ENCODE measurements around the gene PABPN1.
"Not testable (repeated sequence)": the region's sequence is repeated elsewhere in the genome, so short reads cannot be mapped to it uniquely, and the experiment has no call there.

Gene PABPN1

DNA sequence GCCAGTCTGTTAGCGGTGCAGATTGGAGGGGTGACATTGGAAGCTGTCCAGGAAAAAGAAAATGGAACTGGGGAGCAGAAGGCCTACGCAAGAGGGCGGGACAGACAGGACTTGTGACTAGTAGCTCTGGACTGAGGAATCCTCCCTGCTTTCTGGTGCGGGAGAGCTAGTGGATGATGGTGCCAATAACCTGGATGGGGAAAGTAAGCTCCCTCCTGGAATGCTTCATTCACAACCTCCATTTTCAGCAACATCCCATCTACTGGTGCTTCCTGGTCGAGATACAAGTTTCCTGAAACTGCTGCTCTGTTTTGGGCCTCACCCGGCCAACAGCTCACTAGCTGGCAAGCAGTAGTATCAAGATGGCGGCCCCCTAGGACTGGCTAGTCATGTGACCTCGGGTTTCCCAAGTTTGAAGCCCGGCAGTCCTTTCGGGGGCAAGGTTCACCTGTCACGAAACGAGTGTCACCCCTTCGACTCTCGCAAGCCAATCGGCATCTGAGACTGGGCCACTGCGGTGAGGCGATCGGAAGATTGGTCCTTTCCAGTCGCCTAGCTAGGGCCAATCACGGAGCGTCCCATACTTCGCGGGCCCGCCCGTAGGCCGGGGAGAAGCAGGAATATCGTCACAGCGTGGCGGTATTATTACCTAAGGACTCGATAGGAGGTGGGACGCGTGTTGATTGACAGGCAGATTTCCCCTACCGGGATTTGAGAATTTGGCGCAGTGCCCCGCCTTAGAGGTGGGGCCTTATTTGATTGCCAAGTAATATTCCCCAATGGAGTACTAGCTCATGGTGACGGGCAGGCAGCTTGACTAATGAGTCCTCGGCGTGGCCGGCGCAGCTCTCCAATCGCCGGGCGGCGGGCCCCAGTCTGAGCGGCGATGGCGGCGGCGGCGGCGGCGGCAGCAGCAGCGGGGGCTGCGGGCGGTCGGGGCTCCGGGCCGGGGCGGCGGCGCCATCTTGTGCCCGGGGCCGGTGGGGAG is at the start of gene PABPN1:
TSS of gene PABPN1 (plus strand) at position 874 of the 988 bp plus-strand sequence. CDS start at position 887, 13 bp downstream.
- peak; percentile 100 for DNase-seq (ENCODE audit: low spot score)

- DNase-seq (ENCODE audit: low spot score) = no peak
Observed at GRCh38 chr14:23275412-23275811, 45.8 kb upstream of the PABPN1 start.

DNA sequence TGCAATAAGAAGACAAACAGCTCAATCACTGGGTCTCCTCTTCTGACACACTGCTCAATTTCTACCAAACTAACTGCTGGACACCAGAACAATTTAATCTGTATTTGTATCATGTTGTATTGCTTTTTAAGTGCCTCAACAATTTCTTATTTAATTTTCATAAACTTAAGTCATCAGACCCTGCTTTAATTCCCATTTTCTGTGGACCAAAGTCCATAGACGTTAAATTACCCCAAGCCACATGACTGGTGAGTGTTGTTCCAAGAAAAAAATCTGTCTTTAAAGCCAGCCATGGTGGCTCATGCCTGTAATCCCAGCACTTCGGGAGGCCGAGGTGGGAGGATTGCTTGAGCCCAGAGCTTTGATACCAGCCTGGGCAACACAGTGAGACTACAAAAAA is 44.1 kb upstream of the PABPN1 start:
- DNase-seq (ENCODE audit: low spot score) = no peak

GRCh38 chr14:23277928-23278327 is 43.3 kb upstream of the PABPN1 start:
- DNase-seq (ENCODE audit: low spot score) = not testable (repeated sequence)

DNA sequence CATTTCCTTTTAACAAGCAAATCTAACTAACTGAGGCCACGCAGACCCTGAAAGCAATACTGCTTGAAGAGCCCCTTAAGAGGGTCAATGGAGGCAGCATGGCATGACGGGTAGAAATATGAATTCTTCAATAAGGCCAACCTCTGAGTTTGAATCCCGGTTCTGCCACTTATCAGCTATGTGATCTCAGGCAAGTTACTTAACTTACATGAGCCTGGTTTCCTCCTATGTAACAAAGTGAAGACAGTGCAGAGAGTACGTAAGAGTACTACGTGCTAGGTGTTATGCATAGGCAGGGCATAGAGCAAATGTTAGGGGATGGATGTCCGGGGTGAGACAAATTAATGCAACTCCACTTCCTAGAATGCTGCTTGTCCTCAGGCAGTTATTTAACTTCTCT is 40.0 kb upstream of the PABPN1 start:
- DNase-seq (ENCODE audit: low spot score) = no peak

DNA sequence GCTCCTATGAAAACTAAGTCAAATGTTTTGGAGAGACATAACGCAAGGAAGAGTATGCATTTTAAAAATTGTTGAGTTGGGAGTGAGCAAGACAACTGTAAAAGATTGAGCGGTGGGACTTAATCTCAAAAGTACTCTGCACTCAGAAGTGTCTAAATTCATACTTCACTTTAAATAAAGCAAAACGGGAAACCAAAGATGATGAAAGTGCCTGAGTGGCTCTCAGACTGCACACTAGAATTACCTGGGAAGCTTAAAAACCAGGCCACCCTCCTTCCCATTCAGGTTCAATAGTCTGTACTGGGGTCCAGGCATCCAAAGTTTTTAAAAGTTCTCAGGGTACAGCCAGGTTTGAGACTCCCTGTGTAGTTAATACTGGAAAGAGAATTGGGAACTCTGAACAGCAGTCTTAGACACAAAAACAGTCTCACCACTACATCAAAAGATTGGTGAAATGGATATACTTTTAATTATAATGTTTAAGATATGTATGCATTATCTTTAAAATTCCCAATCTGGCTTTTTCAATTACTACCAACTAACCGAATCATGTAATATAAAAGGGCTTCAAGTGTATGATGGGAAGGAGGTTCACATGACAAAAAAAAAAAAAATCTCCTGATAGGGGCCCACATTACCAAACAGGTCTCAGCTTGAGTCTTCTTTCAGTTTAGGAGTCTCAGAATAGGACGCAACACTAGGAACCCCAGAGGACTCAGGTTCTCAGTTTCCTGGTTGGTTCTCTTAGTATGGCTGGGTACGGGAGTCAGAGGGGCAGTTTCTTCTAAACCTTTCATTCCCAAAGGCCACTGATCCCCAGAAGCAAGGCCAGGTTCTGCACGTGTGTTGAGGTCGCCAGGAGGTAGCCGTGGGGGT is 36.4 kb upstream of the PABPN1 start:
- DNase-seq (ENCODE audit: low spot score) = no peak

GRCh38 chr14:23285530-23286019 is 35.7 kb upstream of the PABPN1 start:
- DNase-seq (ENCODE audit: low spot score) = no peak

DNA sequence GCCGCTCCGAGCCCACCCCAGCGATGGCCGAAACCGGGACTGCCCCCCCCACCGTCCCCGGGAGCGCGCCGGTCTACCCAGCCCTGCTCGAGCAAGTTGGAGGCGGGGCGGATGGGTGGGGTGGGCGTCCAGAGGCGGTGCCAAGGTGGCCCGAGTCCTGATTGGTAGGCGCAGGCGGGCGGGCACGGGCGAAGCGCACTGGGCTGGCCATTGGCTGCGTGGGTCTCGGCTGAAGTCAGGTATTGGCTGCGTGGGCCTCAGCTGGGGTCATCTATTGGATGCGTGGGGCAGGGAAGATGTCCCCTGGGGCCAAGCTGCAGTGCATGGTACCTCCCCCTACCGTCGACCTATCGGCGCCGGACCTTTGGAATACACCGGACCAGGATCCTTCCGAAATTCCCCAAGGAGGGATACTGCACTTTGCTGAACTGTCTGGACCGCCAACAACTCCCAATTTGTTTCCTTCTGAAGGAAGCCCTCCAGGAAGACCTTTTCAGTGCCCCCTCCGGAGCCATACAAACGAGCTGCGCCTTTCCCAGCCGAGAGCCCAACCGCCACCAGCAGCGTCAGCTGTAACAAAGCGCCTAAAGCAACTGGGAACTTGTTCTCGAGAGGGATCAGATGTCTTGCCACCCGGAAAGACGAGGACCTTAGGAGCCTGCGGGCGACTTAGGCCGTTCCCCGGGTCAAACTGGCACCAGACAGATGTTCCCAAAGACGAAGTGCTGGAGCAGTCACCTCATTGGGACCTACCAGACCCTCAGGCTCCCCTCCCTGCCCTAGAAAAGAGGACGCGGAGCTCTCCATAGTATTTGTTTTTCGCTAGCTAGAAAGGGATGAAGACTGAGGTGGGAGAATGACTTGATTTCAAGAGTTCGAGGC is 35.0 kb upstream of the PABPN1 start, which contains the start of gene HOMEZ:
TSS of gene HOMEZ (minus strand) at position 113 of the 882 bp plus-strand sequence. CDS start 180 bp downstream, outside the sequence.
- peak; percentile 99 for DNase-seq (ENCODE audit: low spot score)

- no peak for DNase-seq (ENCODE audit: low spot score)
Observed at GRCh38 chr14:23286902-23287479, 34.3 kb upstream of the PABPN1 start.

- DNase-seq (ENCODE audit: low spot score) = peak; percentile 57
Observed at GRCh38 chr14:23294734-23295561, 26.3 kb upstream of the PABPN1 start.

DNA sequence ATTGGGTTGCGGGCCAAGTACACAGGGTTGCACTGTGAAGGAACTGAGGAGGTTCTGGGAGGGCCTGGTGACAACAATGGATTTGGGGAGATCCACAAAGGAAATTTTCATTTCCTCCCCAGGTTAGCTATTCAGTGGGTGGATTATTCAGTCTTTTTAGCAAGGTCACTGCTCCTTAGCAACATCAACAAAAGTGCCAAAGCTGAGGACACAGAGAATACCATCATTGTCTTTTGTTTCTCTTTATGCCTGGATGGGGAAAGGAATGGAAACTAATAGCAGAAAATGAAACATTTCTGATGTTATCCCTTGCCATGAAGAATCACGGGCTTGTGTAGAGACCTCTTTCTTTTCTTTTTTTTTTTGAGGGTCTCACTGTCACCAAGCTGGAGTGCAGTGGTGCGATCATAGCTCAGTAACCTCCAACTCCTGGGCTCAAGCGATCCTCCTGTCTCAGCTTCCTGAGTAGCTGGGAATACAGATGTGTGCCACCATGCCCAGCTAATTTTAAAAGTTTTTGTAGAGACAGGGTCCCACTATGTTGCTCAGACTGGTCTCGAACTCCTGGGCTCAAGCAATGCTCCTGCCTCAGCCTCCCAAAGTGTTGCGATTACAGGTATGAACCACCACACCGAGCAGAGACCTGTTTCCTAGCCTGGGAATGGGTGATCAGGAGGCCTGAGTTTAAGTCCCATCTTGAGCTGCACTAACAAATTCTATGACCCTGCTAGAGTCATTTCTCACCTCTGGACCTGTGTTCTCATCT is 25.1 kb upstream of the PABPN1 start:
- DNase-seq (ENCODE audit: low spot score) = no peak

- no peak for DNase-seq (ENCODE audit: low spot score)
Observed at GRCh38 chr14:23297096-23297495, 24.2 kb upstream of the PABPN1 start.

- no peak for DNase-seq (ENCODE audit: low spot score)
Observed at GRCh38 chr14:23297611-23298277, 23.5 kb upstream of the PABPN1 start.

GRCh38 chr14:23299211-23299957 is 21.9 kb upstream of the PABPN1 start:
- peak; percentile 50 for DNase-seq (ENCODE audit: low spot score)

DNA sequence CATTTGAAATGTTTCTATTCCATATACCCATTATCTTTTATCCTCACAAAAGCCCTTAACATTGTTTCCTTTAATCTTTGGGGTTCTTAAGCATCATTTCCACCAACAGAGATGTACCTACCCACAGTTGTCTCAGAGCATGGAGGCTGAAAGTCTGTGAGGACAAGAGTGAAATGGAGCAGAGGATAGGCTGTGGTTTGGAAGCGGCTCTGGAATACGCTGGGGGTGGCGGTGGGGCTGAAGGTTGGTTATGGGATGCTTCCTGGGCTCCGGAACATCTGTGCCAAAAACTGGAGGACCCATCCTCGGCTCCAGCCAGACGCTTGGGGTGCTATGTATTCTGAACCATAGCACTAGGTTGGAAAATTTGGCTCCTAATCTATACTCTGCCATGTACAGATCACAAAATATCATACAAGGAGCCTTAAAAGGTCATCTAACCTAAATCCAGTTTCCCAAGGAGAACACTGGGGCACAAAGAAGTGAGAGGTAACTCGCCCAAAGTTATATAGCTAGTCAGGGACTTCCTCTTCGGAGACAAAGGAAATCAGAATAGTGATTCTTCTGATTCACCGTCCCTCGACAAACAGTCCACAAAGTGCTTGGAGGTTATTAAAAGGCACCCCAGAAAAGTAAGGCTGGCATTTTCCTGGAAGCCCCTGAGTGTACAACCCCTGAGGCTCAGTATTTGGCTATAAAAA is 21.1 kb upstream of the PABPN1 start:
- DNase-seq (ENCODE audit: low spot score) = peak; percentile 34

DNA sequence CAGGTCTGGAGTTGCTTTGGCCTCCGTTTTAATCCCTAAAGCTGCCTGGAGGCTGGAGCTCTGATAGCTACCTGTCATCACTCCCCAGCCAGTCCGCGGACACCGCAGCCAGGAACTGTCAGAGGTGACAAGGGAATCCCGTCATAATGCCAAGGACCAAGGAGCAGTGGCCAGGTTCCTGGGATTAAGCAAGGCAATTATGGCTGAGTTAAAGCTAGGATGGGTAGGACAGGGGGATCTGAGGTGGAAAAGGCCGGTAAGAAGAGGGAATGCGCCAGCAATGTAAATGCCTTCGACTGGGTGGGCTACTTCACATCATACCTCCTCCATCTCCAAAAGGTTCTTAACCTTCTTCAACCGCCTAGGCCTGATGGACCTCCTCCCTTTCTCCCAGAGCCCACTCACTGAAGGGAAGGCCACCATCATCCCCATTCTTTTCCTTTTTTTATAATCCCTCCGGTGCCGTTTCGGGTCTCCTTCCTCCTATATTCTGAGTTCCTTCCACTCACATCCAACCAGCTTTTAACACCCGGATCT is 20.5 kb upstream of the PABPN1 start:
- DNase-seq (ENCODE audit: low spot score) = peak; percentile 67
